ENCODE results near the gene KRT3. TPM values are rescaled to one million over a fixed set of nuclear protein-coding genes. Genes with fewer than 3 reads are reported as not detected.
"Not testable (repeated sequence)": the region's sequence is repeated elsewhere in the genome, so short reads cannot be mapped to it uniquely, and the experiment has no call there.

KRT3 gene
- total RNA-seq, 1 donor from 2014 or later, result not detected

DNA sequence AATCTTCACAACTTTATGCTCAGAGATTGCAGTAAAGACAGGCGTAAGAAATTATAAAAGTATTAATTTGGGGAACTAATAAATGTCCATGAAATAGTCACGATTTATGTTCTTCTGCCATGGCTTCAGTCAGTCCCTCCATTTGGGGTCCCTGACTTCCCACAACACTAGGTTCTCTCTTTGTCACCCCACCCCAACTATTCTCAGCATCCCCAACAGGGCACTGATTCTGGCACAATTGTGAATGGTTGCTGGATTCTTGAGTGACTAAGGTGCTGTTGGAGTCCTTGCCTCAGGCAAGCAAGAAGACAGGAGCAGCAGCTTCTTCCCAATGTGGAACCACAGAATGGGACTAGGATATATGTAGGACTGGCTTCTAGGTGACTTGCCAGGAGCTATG is 34.1 kb downstream of the KRT3 start:
- no peaks in the 10 kb centered on the region for H3K36me3 ChIP-seq (ENCODE audit: control insufficient read depth in 3 of 3, insufficient read depth in 3 of 3, low read length in 3 of 3)
- H3K4me3 ChIP-seq (ENCODE audit: low read length in 3 of 3), result no peak overlapping the region
- H3K27me3 ChIP-seq (ENCODE audit: control insufficient read depth in 3 of 3, insufficient read depth in 3 of 3, low read length in 3 of 3), result peaks cover 0 to 15% (median 4%) of the 10 kb centered on the region in 3 donors
- H3K27ac ChIP-seq (ENCODE audit: low read depth, low read length), result no peak overlapping the region
- H3K9ac ChIP-seq (ENCODE audit: low read depth in 1 of 3, low read length in 3 of 3), result no peak overlapping the region
- H3K9me3 ChIP-seq (ENCODE audit: control insufficient read depth in 3 of 3, low read length in 3 of 3), result peaks cover 0 to 6% (median 0%) of the 10 kb centered on the region in 3 donors
- no peaks in the 10 kb centered on the region for H3K4me1 ChIP-seq (ENCODE audit: control insufficient read depth in 3 of 3, insufficient read depth in 3 of 3, low read length in 3 of 3)

GRCh38 chr12:52761218-52761617 is 34.7 kb downstream of the KRT3 start:
- not testable (repeated sequence) for H3K27ac ChIP-seq (ENCODE audit: low read depth, low read length); H3K4me3 ChIP-seq (ENCODE audit: low read length in 3 of 3); H3K4me1 ChIP-seq (ENCODE audit: control insufficient read depth in 3 of 3, insufficient read depth in 3 of 3, low read length in 3 of 3); H3K36me3 ChIP-seq (ENCODE audit: control insufficient read depth in 3 of 3, insufficient read depth in 3 of 3, low read length in 3 of 3); H3K9me3 ChIP-seq (ENCODE audit: control insufficient read depth in 3 of 3, low read length in 3 of 3); H3K9ac ChIP-seq (ENCODE audit: low read depth in 1 of 3, low read length in 3 of 3)
- H3K27me3 ChIP-seq (ENCODE audit: control insufficient read depth in 3 of 3, insufficient read depth in 3 of 3, low read length in 3 of 3), result peaks cover 0 to 21% (median 4%) of the 10 kb centered on the region in 3 donors

DNA sequence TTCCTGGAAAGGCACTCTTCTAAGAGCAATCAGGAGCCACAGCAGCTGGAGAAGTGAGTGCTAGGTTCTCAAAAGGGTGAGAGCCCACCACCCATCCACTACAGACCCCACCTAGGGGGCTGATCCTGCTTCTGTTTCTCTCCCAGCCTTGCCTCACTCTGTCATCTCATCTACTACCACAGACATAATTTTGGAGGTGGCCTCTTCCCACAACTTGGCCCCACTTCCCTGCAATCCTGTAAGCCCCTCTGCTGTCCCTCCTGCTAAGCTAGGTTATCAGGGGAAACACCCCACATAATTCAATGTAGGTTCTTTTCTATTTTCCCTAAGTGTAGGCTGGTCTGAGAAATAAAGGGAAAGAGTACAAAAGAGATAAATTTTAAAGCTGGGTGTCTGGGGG is 35.3 kb downstream of the KRT3 start:
- H3K36me3 ChIP-seq (ENCODE audit: control insufficient read depth in 3 of 3, insufficient read depth in 3 of 3, low read length in 3 of 3), result no peaks in the 10 kb centered on the region
- no peak overlapping the region for H3K4me3 ChIP-seq (ENCODE audit: low read length in 3 of 3)
- H3K9me3 ChIP-seq (ENCODE audit: control insufficient read depth in 3 of 3, low read length in 3 of 3), result peaks cover 0 to 6% (median 0%) of the 10 kb centered on the region in 3 donors
- no peak overlapping the region for H3K27ac ChIP-seq (ENCODE audit: low read depth, low read length)
- H3K9ac ChIP-seq (ENCODE audit: low read depth in 1 of 3, low read length in 3 of 3), result no peak overlapping the region
- H3K27me3 ChIP-seq (ENCODE audit: control insufficient read depth in 3 of 3, insufficient read depth in 3 of 3, low read length in 3 of 3), result peaks cover 0 to 22% (median 4%) of the 10 kb centered on the region in 3 donors
- no peaks in the 10 kb centered on the region for H3K4me1 ChIP-seq (ENCODE audit: control insufficient read depth in 3 of 3, insufficient read depth in 3 of 3, low read length in 3 of 3)

GRCh38 chr12:52759695-52760094 is 36.2 kb downstream of the KRT3 start:
- Histone ChIP-seq H3K4me1 (ENCODE audit: control insufficient read depth in 3 of 3, insufficient read depth in 3 of 3, low read length in 3 of 3) (no peaks in the 10 kb centered on the region), H3K36me3 (ENCODE audit: control insufficient read depth in 3 of 3, insufficient read depth in 3 of 3, low read length in 3 of 3) (no peaks in the 10 kb centered on the region), H3K27ac (ENCODE audit: low read depth, low read length) (no peak overlapping the region), H3K9ac (ENCODE audit: low read depth in 1 of 3, low read length in 3 of 3) (no peak overlapping the region), H3K27me3 (ENCODE audit: control insufficient read depth in 3 of 3, insufficient read depth in 3 of 3, low read length in 3 of 3) (peaks cover 5 to 25% (median 8%) of the 10 kb centered on the region in 3 donors), H3K4me3 (ENCODE audit: low read length in 3 of 3) (no peak overlapping the region), H3K9me3 (ENCODE audit: control insufficient read depth in 3 of 3, low read length in 3 of 3) (peaks cover 0 to 6% (median 0%) of the 10 kb centered on the region in 3 donors)

GRCh38 chr12:52759218-52759617 is 36.7 kb downstream of the KRT3 start:
- peaks cover 0 to 6% (median 0%) of the 10 kb centered on the region in 3 donors for H3K9me3 ChIP-seq (ENCODE audit: control insufficient read depth in 3 of 3, low read length in 3 of 3)
- H3K36me3 ChIP-seq (ENCODE audit: control insufficient read depth in 3 of 3, insufficient read depth in 3 of 3, low read length in 3 of 3), result no peaks in the 10 kb centered on the region
- H3K4me1 ChIP-seq (ENCODE audit: control insufficient read depth in 3 of 3, insufficient read depth in 3 of 3, low read length in 3 of 3), result no peaks in the 10 kb centered on the region
- no peak overlapping the region for H3K9ac ChIP-seq (ENCODE audit: low read depth in 1 of 3, low read length in 3 of 3)
- H3K27me3 ChIP-seq (ENCODE audit: control insufficient read depth in 3 of 3, insufficient read depth in 3 of 3, low read length in 3 of 3), result peaks cover 5 to 25% (median 11%) of the 10 kb centered on the region in 3 donors
- no peak overlapping the region for H3K4me3 ChIP-seq (ENCODE audit: low read length in 3 of 3)
- H3K27ac ChIP-seq (ENCODE audit: low read depth, low read length), result no peak overlapping the region

- Histone ChIP-seq H3K4me3 (ENCODE audit: low read length in 3 of 3) (no peak overlapping the region), H3K4me1 (ENCODE audit: control insufficient read depth in 3 of 3, insufficient read depth in 3 of 3, low read length in 3 of 3) (no peaks in the 10 kb centered on the region), H3K9ac (ENCODE audit: low read depth in 1 of 3, low read length in 3 of 3) (no peak overlapping the region), H3K36me3 (ENCODE audit: control insufficient read depth in 3 of 3, insufficient read depth in 3 of 3, low read length in 3 of 3) (no peaks in the 10 kb centered on the region), H3K27me3 (ENCODE audit: control insufficient read depth in 3 of 3, insufficient read depth in 3 of 3, low read length in 3 of 3) (peaks cover 10 to 30% (median 17%) of the 10 kb centered on the region in 3 donors), H3K9me3 (ENCODE audit: control insufficient read depth in 3 of 3, low read length in 3 of 3) (peaks cover 0 to 6% (median 0%) of the 10 kb centered on the region in 3 donors), H3K27ac (ENCODE audit: low read depth, low read length) (no peak overlapping the region)
These were observed 38.3 kb downstream of the KRT3 start for GRCh38 chr12:52757449-52758176.

DNA sequence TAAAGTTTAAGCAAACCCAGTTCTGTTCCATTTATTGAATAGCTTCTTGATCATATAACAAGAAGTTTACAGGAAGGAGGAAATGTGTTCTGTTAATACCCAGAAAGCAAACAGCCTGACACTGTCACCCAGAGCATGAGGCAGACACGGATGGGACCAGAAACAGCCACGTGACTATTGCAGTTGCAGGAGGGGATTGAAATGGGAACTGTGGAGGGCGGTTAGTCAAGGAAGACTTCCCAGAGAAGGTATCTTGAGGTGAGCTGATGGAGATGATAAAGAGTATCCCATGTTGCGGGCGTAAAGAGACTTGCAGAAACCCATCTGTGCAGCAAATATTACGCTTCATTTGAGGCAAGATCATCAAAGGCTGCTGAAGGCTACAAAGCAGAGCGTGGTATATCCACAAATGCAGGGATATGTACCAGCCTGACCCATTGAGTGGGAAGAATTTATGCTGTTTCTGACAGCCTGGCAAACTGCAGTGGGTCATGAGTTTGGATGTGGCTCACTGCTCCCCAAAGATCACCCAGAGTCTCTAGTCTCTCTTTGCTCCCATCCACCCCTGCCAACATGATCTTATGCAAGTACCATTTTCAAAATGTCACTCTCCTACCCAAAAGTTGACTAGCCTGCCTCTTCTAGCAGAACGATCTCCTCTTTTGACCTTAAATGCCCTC is 39.5 kb downstream of the KRT3 start:
- H3K27ac ChIP-seq (ENCODE audit: low read depth, low read length), result no peak overlapping the region
- H3K27me3 ChIP-seq (ENCODE audit: control insufficient read depth in 3 of 3, insufficient read depth in 3 of 3, low read length in 3 of 3), result peaks cover 10 to 30% (median 17%) of the 10 kb centered on the region in 3 donors

GRCh38 chr12:52755533-52755932 is 40.4 kb downstream of the KRT3 start:
- Histone ChIP-seq H3K9ac (ENCODE audit: low read depth in 1 of 3, low read length in 3 of 3) (no peak overlapping the region), H3K4me3 (ENCODE audit: low read length in 3 of 3) (no peak overlapping the region), H3K36me3 (ENCODE audit: control insufficient read depth in 3 of 3, insufficient read depth in 3 of 3, low read length in 3 of 3) (no peaks in the 10 kb centered on the region), H3K27ac (ENCODE audit: low read depth, low read length) (no peak overlapping the region), H3K9me3 (ENCODE audit: control insufficient read depth in 3 of 3, low read length in 3 of 3) (peaks cover 0 to 3% (median 0%) of the 10 kb centered on the region in 3 donors), H3K27me3 (ENCODE audit: control insufficient read depth in 3 of 3, insufficient read depth in 3 of 3, low read length in 3 of 3) (peaks cover 10 to 30% (median 17%) of the 10 kb centered on the region in 3 donors), H3K4me1 (ENCODE audit: control insufficient read depth in 3 of 3, insufficient read depth in 3 of 3, low read length in 3 of 3) (no peaks in the 10 kb centered on the region)

More for the DNA sequence above, 39.5 kb downstream of the KRT3 start:
- Histone ChIP-seq H3K4me1 (ENCODE audit: control insufficient read depth in 3 of 3, insufficient read depth in 3 of 3, low read length in 3 of 3) (no peaks in the 10 kb centered on the region), H3K9ac (ENCODE audit: low read depth in 1 of 3, low read length in 3 of 3) (no peak overlapping the region), H3K9me3 (ENCODE audit: control insufficient read depth in 3 of 3, low read length in 3 of 3) (peaks cover 0 to 4% (median 0%) of the 10 kb centered on the region in 3 donors), H3K36me3 (ENCODE audit: control insufficient read depth in 3 of 3, insufficient read depth in 3 of 3, low read length in 3 of 3) (no peaks in the 10 kb centered on the region), H3K4me3 (ENCODE audit: low read length in 3 of 3) (no peak overlapping the region)

DNA sequence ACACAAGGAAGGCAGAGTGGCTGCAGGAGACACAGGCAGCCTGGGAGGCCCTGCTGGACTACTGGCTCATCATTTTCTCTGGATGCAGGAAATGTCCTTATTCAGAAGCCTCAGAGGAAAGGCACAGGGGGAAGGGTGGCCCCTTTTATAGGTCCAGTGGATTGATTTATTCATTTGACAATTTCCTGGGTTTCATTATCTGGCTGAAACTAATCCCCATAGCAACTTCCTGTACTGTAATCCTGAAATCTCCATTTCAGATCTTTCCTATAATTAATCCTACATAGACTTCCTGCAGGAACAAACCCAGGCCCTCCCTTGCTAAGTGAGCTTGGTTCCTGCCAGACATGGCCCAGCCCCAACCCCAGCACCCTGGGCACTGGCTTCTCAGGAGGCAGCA is 41.8 kb downstream of the KRT3 start:
- no peak overlapping the region for H3K9ac ChIP-seq (ENCODE audit: low read depth in 1 of 3, low read length in 3 of 3)
- H3K4me1 ChIP-seq (ENCODE audit: control insufficient read depth in 3 of 3, insufficient read depth in 3 of 3, low read length in 3 of 3), result no peaks in the 10 kb centered on the region
- H3K27ac ChIP-seq (ENCODE audit: low read depth, low read length), result no peak overlapping the region
- H3K4me3 ChIP-seq (ENCODE audit: low read length in 3 of 3), result no peak overlapping the region
- no peaks in the 10 kb centered on the region for H3K36me3 ChIP-seq (ENCODE audit: control insufficient read depth in 3 of 3, insufficient read depth in 3 of 3, low read length in 3 of 3)
- H3K27me3 ChIP-seq (ENCODE audit: control insufficient read depth in 3 of 3, insufficient read depth in 3 of 3, low read length in 3 of 3), result peaks cover 13 to 34% (median 14%) of the 10 kb centered on the region in 3 donors
- H3K9me3 ChIP-seq (ENCODE audit: control insufficient read depth in 3 of 3, low read length in 3 of 3), result no peaks in the 10 kb centered on the region

DNA sequence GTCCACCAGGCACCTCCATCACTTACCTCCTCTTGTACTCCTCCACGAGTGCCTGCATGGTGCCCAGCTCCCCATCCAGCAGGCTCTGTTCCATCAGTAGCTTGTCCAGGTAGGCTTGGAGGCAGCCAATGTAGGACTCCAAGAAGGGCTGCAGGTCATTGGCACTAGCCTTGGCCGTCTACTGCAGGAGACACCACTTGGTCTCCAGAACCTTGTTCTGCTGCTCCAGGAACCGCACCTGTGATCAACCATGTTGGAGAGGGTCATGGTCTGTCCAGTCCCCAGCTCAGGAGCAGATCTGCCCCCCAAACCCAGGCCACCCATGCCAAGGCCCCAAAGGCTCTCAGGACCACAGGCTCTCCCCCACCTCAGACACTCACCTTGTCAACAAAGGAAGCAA is 42.6 kb downstream of the KRT3 start:
- Histone ChIP-seq H3K27ac (ENCODE audit: low read depth, low read length) (no peak overlapping the region), H3K9ac (ENCODE audit: low read depth in 1 of 3, low read length in 3 of 3) (no peak overlapping the region), H3K36me3 (ENCODE audit: control insufficient read depth in 3 of 3, insufficient read depth in 3 of 3, low read length in 3 of 3) (no peaks in the 10 kb centered on the region), H3K4me3 (ENCODE audit: low read length in 3 of 3) (no peak overlapping the region), H3K27me3 (ENCODE audit: control insufficient read depth in 3 of 3, insufficient read depth in 3 of 3, low read length in 3 of 3) (peaks cover 13 to 31% (median 17%) of the 10 kb centered on the region in 3 donors), H3K4me1 (ENCODE audit: control insufficient read depth in 3 of 3, insufficient read depth in 3 of 3, low read length in 3 of 3) (no peaks in the 10 kb centered on the region), H3K9me3 (ENCODE audit: control insufficient read depth in 3 of 3, low read length in 3 of 3) (no peaks in the 10 kb centered on the region)

Measured in skeletal muscle tissue (tissue), 4 donors.